Activated CD8-positive, alpha-beta memory T cell treated with anti-CD3 and anti-CD28 coated beads, Interleukin-2, amount 50 U/mL, for 4 hours (primary cell): ENCODE results near the gene UBE2U.

Experiments used
- DNase-seq: peaks from one replicate; pipeline ENCODE4 v3.0.0-alpha.2; 2020

The UBE2U gene

DNA sequence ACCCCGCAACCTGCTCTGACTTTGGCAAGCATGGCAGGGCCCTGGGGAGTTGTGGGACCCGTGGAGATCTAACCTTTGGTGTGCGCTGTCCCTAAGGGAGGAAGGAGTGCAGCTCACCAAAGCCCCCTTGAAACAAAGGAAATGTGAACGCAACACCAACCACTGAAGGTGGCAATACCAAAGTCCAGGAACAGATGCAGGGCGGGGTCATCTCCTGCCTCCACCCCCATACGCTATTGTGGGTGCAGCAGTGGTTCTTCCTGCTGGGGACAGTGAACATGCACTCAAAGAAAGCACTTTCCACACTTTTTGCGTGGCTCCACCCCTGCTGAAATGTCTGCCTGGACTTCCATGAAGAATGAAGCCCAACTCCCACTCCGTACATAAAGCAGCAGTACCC, 93.0 kb downstream of the UBE2U start:
- DNase-seq: no peak

DNA sequence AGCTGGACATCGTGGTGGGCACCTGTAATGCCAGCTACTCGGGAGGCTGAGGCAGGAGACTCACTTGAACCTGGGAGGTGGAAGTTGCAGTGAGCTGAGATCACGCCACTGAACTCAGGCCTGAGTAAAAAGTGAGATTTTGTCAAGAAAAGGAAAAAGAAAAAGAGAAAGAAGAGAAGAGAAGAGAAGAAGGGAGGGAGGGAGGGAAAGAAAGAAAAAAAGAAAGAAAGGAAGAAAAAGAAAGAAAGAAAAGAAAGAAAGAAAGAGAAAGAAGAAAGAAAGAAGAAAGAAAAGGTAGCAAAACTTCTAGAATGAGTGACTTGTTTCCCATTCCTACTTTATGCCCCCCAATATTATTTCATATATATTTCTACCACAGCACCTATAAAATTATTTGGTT, 98.8 kb downstream of the UBE2U start:
- no peak for DNase-seq

DNA sequence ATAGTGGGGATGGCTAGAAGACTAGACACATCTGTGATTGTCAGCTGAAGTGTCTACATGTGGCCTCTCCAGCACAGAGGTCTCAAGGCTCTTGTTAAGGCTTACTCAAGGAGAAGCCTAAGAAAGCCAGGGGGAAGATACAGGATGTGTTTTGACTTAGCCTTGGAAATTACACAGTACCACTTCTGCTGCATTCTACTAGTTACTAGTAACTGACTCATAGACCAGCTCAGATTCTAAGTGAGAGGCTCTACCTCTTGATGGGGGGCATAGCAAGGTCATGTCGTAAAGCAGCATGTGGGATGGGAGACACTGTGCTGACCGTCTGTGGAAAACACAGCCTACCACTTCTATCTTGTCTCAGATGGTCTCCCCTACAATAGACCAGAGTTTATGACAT, 99.5 kb downstream of the UBE2U start:
- DNase-seq: no peak

DNA sequence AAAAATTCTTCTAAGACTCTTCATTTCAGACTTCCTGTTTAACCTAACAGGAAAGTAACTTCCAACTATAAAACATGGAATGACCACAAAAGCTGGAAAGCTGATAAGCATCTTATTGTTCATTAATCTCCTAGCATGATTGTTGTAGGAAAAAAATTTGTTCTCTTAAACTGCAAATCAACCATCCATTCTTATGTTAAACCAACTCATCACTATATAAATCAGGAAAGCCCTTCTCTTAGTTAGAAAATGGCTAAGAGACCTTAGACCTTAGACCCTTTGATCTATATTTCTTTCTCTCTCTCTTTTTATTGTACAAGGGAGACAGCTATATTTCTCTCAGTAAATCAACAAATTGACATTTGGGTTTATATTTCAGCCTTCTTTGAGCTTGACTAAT, 101.4 kb downstream of the UBE2U start:
- no peak for DNase-seq

DNA sequence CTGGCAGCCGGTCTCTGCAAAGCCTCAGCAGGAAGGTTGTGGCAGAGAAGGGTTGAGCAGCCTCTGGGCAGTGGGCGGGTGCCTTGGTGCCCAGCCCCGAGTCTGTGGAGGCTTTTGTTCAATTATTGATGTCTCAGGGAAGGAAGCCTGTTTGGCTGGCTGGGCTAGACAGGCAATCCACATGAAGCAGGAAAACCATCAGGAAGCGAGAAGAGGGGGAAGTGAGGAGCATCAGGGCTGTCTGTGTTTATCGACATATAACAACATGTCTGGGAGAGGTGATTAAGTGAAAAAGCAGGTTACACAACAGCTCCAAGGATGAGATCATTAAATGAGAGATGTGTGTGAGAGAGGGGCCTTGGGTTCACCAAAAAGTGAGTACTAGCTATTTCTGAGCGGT, 105.4 kb downstream of the UBE2U start:
- no peak for DNase-seq

DNA sequence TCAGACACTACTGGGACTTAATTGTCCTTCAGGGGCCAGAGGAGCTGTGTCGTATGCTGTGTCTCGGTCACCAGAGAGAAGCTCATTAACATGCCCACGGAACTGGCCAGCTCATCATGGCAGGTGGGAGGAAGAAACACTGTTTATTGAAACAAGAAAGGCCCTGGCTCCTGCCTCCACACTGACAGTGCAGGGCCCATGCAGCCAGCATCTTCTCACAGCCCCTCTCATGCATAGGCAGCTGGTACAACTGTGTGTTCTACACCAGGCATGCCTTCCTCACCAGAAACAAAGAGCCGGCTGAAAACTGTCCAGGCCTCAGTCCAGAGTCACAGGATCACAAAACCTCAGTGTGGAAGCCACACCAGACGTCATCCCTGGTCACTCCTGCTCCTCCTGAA, 106.0 kb downstream of the UBE2U start:
- DNase-seq: no peak

DNA sequence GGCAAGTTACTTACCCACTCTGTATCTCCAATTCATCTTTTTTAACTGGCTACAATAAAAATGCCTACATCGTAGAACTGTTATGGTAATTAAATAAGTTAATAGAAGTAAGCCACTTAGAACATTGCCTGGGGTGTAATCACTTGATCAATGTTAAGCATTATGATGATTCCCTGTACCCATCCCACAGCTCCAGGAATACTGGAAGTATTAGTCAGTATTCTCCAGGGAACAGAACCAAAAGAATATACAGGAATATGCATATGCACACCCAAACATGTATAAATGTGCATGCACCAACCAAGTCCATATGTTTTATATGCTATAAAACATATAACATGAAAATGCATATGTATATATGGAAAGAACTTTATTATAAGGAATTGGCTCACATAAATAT, 107.3 kb downstream of the UBE2U start:
- no peak for DNase-seq

DNA sequence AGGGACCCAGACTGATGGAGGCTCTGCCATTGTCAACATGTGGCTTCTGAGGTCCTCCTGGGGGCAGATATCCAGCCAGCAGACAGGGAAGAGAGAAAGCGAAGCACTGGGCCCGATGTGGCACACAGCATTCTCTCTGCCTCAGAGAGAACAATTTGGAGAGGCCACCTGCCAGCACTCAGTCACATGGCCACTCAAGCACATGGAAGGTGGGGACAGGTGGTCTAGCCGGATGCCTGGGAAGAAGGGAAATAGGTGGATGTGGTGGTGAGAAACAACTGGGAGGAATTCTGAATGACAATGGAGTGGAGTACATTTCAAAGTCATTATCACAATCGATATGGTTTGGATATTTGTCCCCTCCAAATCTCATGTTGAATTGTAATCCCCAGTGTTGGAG, 109.0 kb downstream of the UBE2U start:
- DNase-seq: no peak

DNA sequence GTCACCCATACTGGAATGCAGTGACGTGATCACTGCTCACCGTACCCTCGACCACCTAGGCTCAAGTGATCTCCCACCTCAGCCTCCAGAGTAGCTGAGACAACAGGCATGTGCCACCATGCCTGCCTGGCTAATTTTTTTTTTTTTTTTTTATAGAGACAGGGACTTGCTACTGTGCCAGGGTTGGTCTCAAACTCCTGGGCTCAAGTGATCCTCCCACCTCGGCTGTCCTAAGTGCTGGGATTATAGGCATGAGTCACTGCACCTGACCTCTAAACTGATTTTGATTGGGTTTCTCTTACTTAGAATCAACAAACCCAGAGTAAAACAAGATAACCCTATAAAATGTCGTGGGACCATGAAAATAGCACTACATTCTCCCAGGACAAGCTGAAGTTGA, 112.0 kb downstream of the UBE2U start:
- no peak for DNase-seq
